CD1c-positive myeloid dendritic cell (primary cell): Measurements from ENCODE around the gene WDR33.

Source experiments
- DNase-seq: peaks from one replicate; pipeline ENCODE4 v3.0.0-alpha.2; 2016; ENCODE audit errors: extremely low spot score

Gene WDR33

GRCh38 chr2:127695491-127696472 lies 115.2 kb downstream of the WDR33 start:
- DNase-seq: peak; percentile 69

GRCh38 chr2:127694986-127695385 lies 116.0 kb downstream of the WDR33 start:
- DNase-seq: no peak

GRCh38 chr2:127690696-127691095 lies 120.3 kb downstream of the WDR33 start:
- DNase-seq: no peak

- DNase-seq: no peak
Observed at GRCh38 chr2:127688405-127688804, 122.6 kb downstream of the WDR33 start.

GRCh38 chr2:127685410-127686080 lies 125.4 kb downstream of the WDR33 start:
- DNase-seq: no peak

- DNase-seq: no peak
Observed at GRCh38 chr2:127683757-127684156, 127.2 kb downstream of the WDR33 start.

GRCh38 chr2:127683056-127683455 lies 127.9 kb downstream of the WDR33 start:
- no peak for DNase-seq

GRCh38 chr2:127681976-127682857 lies 128.8 kb downstream of the WDR33 start:
- DNase-seq: no peak

- DNase-seq: peak; percentile 7
Observed at GRCh38 chr2:127681288-127681804, 129.6 kb downstream of the WDR33 start.

- DNase-seq: no peak
Observed at GRCh38 chr2:127680706-127681287, 130.2 kb downstream of the WDR33 start.

GRCh38 chr2:127679680-127680361 lies 131.2 kb downstream of the WDR33 start:
- no peak for DNase-seq

GRCh38 chr2:127678991-127679390 lies 132.0 kb downstream of the WDR33 start:
- no peak for DNase-seq

- DNase-seq: no peak
Observed at GRCh38 chr2:127678531-127678930, 132.4 kb downstream of the WDR33 start.

- no peak for DNase-seq
Observed at GRCh38 chr2:127676906-127677305, 134.1 kb downstream of the WDR33 start.

GRCh38 chr2:127675331-127676261 lies 135.4 kb downstream of the WDR33 start, which contains the start of gene LIMS2:
Gene LIMS2 (minus strand): TSS chr2:127675530. CDS start chr2:127675024, 506 bp downstream.
- DNase-seq: peak; percentile 9

GRCh38 chr2:127674241-127675209 lies 136.4 kb downstream of the WDR33 start:
- peak; percentile 11 for DNase-seq

- no peak for DNase-seq
Observed at GRCh38 chr2:127673291-127674069, 137.5 kb downstream of the WDR33 start.
